ENCODE measurements around the gene ASPG. TPM values are rescaled to one million over a fixed set of nuclear protein-coding genes. Genes with fewer than 3 reads are reported as not detected.

The ASPG gene
- total and polyA plus RNA-seq, 5 donors from 2014 or later: not detected

- Mint-ChIP-seq H3K4me3 (no peak overlapping the region), H3K27ac (no peak overlapping the region), H3K9me3 (no peaks in the 10 kb centered on the region), H3K27me3 (peaks cover 30% of the 10 kb centered on the region), H3K36me3 (no peaks in the 10 kb centered on the region), H3K4me1 (no peaks in the 10 kb centered on the region)
- no peaks in the 10 kb centered on the region for H3K4me1 ChIP-seq (ENCODE audit: control insufficient read depth, insufficient read depth, low read length, poor library complexity, severe bottlenecking)
- no peaks in the 10 kb centered on the region for H3K9me3 ChIP-seq (ENCODE audit: control insufficient read depth in 2 of 2, low read length in 2 of 2)
- no peaks in the 10 kb centered on the region for H3K36me3 ChIP-seq (ENCODE audit: control insufficient read depth, insufficient read depth, low read length)
- no peak overlapping the region for H3K4me3 ChIP-seq (ENCODE audit: low read depth, low read length)
- H3K27ac ChIP-seq (ENCODE audit: insufficient read depth, low read length, poor library complexity, severe bottlenecking): no peak overlapping the region
- DNase-seq: no peak
- ATAC-seq (ENCODE audit: low read depth in 2 of 2): no peak
- no peaks in the 10 kb centered on the region for H3K27me3 ChIP-seq (ENCODE audit: control insufficient read depth, insufficient read depth, low read length)
Observed at GRCh38 chr14:104044016-104044415, 41.5 kb upstream of the ASPG start.

- Histone ChIP-seq H3K4me3 (ENCODE audit: low read depth, low read length) (no peak overlapping the region), H3K9me3 (ENCODE audit: control insufficient read depth in 2 of 2, low read length in 2 of 2) (no peaks in the 10 kb centered on the region), H3K36me3 (ENCODE audit: control insufficient read depth, insufficient read depth, low read length) (no peaks in the 10 kb centered on the region), H3K4me1 (ENCODE audit: control insufficient read depth, insufficient read depth, low read length, poor library complexity, severe bottlenecking) (no peaks in the 10 kb centered on the region), H3K27ac (ENCODE audit: insufficient read depth, low read length, poor library complexity, severe bottlenecking) (no peak overlapping the region), H3K27me3 (ENCODE audit: control insufficient read depth, insufficient read depth, low read length) (no peaks in the 10 kb centered on the region)
- Mint-ChIP-seq H3K27ac (no peak overlapping the region), H3K36me3 (no peaks in the 10 kb centered on the region), H3K27me3 (peaks cover 26% of the 10 kb centered on the region), H3K4me1 (no peaks in the 10 kb centered on the region), H3K4me3 (no peak overlapping the region), H3K9me3 (no peaks in the 10 kb centered on the region)
- no peak for DNase-seq
- ATAC-seq (ENCODE audit: low read depth in 2 of 2): no peak
Observed at GRCh38 chr14:104047761-104048160, 37.7 kb upstream of the ASPG start.

DNA sequence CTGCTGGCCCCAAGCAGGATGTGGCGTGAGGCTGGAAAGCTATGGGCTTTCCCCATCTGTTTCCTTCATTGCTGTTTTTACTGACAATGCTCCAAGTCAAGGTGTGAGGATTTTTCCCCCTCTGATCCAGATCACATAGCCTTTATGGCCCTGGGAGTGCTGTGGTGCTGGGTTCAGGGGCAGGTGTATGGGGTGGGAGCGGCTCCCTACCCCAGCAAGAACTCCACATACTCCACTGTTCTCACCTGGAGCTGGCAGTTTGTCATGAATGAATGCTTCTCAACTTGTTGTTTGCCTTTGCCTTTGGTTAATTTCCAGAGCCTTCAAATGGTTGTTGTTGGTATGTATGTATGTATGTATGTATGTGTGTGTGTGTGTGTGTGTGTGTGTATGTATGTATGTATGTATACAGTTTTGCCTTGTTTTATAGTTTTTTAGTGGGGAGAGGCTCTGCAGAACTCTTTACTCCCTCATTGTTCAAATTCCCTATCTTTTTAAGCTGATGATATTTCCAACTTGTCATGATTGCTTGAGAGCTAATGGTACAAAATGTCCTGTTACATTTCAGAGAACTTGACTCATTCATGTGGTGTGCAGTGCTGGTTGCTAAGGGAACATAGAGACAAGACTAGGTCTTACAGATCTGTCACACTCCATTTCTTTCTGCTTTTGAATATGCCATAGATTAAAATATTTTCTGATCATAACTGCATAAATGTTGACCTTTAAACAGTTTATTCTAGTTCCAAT, 36.6 kb upstream of the ASPG start:
- no peak overlapping the region for H3K27ac Mint-ChIP-seq
- ATAC-seq (ENCODE audit: low read depth in 2 of 2) (no peak), DNase-seq (no peak)
- Histone ChIP-seq H3K4me3 (ENCODE audit: low read depth, low read length) (no peak overlapping the region), H3K36me3 (ENCODE audit: control insufficient read depth, insufficient read depth, low read length) (no peaks in the 10 kb centered on the region), H3K9me3 (ENCODE audit: control insufficient read depth in 2 of 2, low read length in 2 of 2) (no peaks in the 10 kb centered on the region), H3K4me1 (ENCODE audit: control insufficient read depth, insufficient read depth, low read length, poor library complexity, severe bottlenecking) (no peaks in the 10 kb centered on the region), H3K27ac (ENCODE audit: insufficient read depth, low read length, poor library complexity, severe bottlenecking) (no peak overlapping the region), H3K27me3 (ENCODE audit: control insufficient read depth, insufficient read depth, low read length) (no peaks in the 10 kb centered on the region)
- no peaks in the 10 kb centered on the region for H3K4me1 Mint-ChIP-seq
- no peaks in the 10 kb centered on the region for H3K9me3 Mint-ChIP-seq
- H3K27me3 Mint-ChIP-seq: peaks cover 32% of the 10 kb centered on the region
- no peaks in the 10 kb centered on the region for H3K36me3 Mint-ChIP-seq
- no peak overlapping the region for H3K4me3 Mint-ChIP-seq

DNA sequence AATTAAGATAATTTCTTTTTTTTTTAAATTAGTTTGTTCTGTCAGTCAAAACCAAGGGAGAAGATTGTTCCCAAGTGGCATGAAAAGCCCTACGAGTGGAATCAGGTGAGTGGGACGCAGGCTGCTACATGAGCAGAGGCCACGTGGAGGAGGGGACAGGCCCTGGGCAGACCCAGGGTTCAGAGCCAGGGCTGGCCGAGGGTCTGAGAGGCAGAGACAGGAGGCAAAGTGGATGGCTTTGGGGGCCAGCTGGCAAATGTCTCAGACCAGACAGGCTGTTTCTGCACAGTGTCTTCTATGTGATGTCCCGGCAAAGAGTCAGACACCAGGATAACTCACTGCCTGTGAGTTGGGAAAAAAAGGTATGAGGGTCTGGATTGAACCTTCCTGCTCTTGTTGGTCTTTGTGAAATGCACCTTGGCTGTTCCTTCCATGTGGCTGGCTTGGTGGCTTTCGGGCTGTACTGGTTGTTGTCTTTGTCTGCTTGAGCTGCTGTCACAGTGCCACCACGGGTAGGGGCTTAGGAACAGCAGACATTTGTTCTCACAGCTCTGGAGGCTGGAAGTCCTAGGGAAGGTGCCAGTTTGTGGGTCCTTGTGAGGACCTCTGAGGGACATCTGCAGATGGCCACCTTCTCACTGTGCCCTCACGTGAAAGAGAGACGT, 35.8 kb upstream of the ASPG start:
- Histone ChIP-seq H3K4me3 (ENCODE audit: low read depth, low read length) (no peak overlapping the region), H3K27me3 (ENCODE audit: control insufficient read depth, insufficient read depth, low read length) (no peaks in the 10 kb centered on the region), H3K4me1 (ENCODE audit: control insufficient read depth, insufficient read depth, low read length, poor library complexity, severe bottlenecking) (no peaks in the 10 kb centered on the region), H3K9me3 (ENCODE audit: control insufficient read depth in 2 of 2, low read length in 2 of 2) (no peaks in the 10 kb centered on the region), H3K27ac (ENCODE audit: insufficient read depth, low read length, poor library complexity, severe bottlenecking) (no peak overlapping the region), H3K36me3 (ENCODE audit: control insufficient read depth, insufficient read depth, low read length) (no peaks in the 10 kb centered on the region)
- Mint-ChIP-seq H3K4me1 (no peaks in the 10 kb centered on the region), H3K27me3 (peaks cover 32% of the 10 kb centered on the region), H3K9me3 (no peaks in the 10 kb centered on the region), H3K36me3 (no peaks in the 10 kb centered on the region), H3K4me3 (no peak overlapping the region), H3K27ac (no peak overlapping the region)
- ATAC-seq (ENCODE audit: low read depth in 2 of 2) (no peak), DNase-seq (no peak)

GRCh38 chr14:104051092-104051813, 34.2 kb upstream of the ASPG start:
- DNase-seq (no peak), ATAC-seq (ENCODE audit: low read depth in 2 of 2) (no peak)
- Mint-ChIP-seq H3K27ac (no peak overlapping the region), H3K27me3 (peaks cover 22% of the 10 kb centered on the region), H3K4me3 (no peak overlapping the region), H3K9me3 (no peaks in the 10 kb centered on the region), H3K36me3 (no peaks in the 10 kb centered on the region), H3K4me1 (no peaks in the 10 kb centered on the region)
- H3K4me3 ChIP-seq (ENCODE audit: low read depth, low read length): no peak overlapping the region
- no peaks in the 10 kb centered on the region for H3K36me3 ChIP-seq (ENCODE audit: control insufficient read depth, insufficient read depth, low read length)
- H3K27me3 ChIP-seq (ENCODE audit: control insufficient read depth, insufficient read depth, low read length): no peaks in the 10 kb centered on the region
- H3K27ac ChIP-seq (ENCODE audit: insufficient read depth, low read length, poor library complexity, severe bottlenecking): no peak overlapping the region
- no peaks in the 10 kb centered on the region for H3K9me3 ChIP-seq (ENCODE audit: control insufficient read depth in 2 of 2, low read length in 2 of 2)
- H3K4me1 ChIP-seq (ENCODE audit: control insufficient read depth, insufficient read depth, low read length, poor library complexity, severe bottlenecking): no peaks in the 10 kb centered on the region

DNA sequence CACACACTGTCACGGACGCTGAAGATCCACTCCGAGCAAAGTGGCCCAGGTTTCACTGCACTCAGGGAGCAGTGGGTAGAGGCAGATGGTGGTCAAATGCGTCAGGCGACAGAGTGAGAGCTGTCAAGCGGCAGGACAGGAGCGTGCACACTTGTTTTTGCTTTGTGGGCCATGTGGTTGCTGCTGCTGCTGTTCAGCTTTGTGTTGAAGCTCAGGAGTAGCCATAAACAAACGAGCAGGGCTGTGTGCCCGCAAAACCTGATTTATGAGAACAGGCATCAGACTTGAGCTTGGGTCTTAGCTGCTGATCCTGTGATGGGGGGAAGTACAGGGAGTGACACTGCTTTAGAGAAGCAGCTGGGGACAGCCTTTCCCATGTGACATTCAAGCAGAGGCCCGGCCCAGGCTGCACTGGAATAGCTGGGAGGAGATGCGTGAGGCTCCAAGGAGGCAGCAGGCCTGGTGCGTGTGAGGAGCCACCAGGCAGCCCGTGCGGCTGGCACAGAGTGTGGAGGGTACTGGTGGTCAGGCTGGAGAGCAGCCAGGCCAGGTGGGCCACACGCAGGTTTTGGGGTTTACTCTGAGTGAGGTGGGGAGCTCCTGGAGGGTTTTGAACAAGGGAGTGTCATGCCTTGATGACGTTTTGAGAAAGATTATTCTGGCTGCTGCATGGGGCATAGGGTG, 31.1 kb upstream of the ASPG start:
- Histone ChIP-seq H3K27ac (ENCODE audit: insufficient read depth, low read length, poor library complexity, severe bottlenecking) (no peak overlapping the region), H3K27me3 (ENCODE audit: control insufficient read depth, insufficient read depth, low read length) (no peaks in the 10 kb centered on the region), H3K36me3 (ENCODE audit: control insufficient read depth, insufficient read depth, low read length) (no peaks in the 10 kb centered on the region), H3K4me1 (ENCODE audit: control insufficient read depth, insufficient read depth, low read length, poor library complexity, severe bottlenecking) (no peaks in the 10 kb centered on the region), H3K4me3 (ENCODE audit: low read depth, low read length) (no peak overlapping the region), H3K9me3 (ENCODE audit: control insufficient read depth in 2 of 2, low read length in 2 of 2) (no peaks in the 10 kb centered on the region)
- Mint-ChIP-seq H3K27ac (no peak overlapping the region), H3K27me3 (peaks cover 31% of the 10 kb centered on the region), H3K4me3 (no peak overlapping the region), H3K9me3 (no peaks in the 10 kb centered on the region), H3K36me3 (no peaks in the 10 kb centered on the region), H3K4me1 (no peaks in the 10 kb centered on the region)
- ATAC-seq (ENCODE audit: low read depth in 2 of 2) (no peak), DNase-seq (no peak)

GRCh38 chr14:104062281-104062680, 23.2 kb upstream of the ASPG start:
- H3K27me3 Mint-ChIP-seq: peaks cover 39% of the 10 kb centered on the region
- no peaks in the 10 kb centered on the region for H3K4me1 Mint-ChIP-seq
- Histone ChIP-seq H3K27me3 (ENCODE audit: control insufficient read depth, insufficient read depth, low read length) (peaks cover 7% of the 10 kb centered on the region), H3K9me3 (ENCODE audit: control insufficient read depth in 2 of 2, low read length in 2 of 2) (peaks cover 2 to 13% of the 10 kb centered on the region in 2 experiments), H3K27ac (ENCODE audit: insufficient read depth, low read length, poor library complexity, severe bottlenecking) (no peak overlapping the region), H3K36me3 (ENCODE audit: control insufficient read depth, insufficient read depth, low read length) (no peaks in the 10 kb centered on the region), H3K4me3 (ENCODE audit: low read depth, low read length) (no peak overlapping the region), H3K4me1 (ENCODE audit: control insufficient read depth, insufficient read depth, low read length, poor library complexity, severe bottlenecking) (no peaks in the 10 kb centered on the region)
- peaks cover 0 to 19% (median 0%) of the 10 kb centered on the region in 7 donors for H3K9me3 Mint-ChIP-seq
- no peak overlapping the region for H3K4me3 Mint-ChIP-seq
- no peak overlapping the region for H3K27ac Mint-ChIP-seq
- DNase-seq: no peak
- H3K36me3 Mint-ChIP-seq: peaks cover 4% of the 10 kb centered on the region
- no peak for ATAC-seq (ENCODE audit: low read depth in 2 of 2)

Data from CD4-positive, CD25-positive, alpha-beta regulatory T cell (primary cell).